WTC11 (cell line): Measurements from ENCODE around the gene VSX1. TPM values are rescaled to one million over a fixed set of nuclear protein-coding genes. Genes with fewer than 3 reads are reported as not detected.

ENCODE experiments used
- ATAC-seq: fragments of 200-7000 bp; cut with Tn5 transposase; 2 replicates; pipeline ENCODE4 v1.10.0; 2021; ENCODE audit warnings: mild to moderate bottlenecking, moderate library complexity
- CTCF ChIA-PET: fragments of 300-600 bp; sonication (Branson Sonifier 250); formaldehyde crosslinking; loops from one replicate; lab custom pipeline; 2021; ENCODE audit warnings: antibody characterized with exemption; lab: Charles Lee
- POLR2A ChIA-PET: fragments of 350-600 bp; sonication (Branson Sonifier 250); formaldehyde crosslinking; loops from one replicate; lab custom pipeline; 2021; ENCODE audit warnings: antibody characterized with exemption; lab: Charles Lee
- DNase-seq: peaks from one replicate; pipeline ENCODE4 v3.0.0; 2021; ENCODE audit warnings: low spot score
- H3K27ac Mint-ChIP-seq: 2 replicates; pipeline ENCODE4 v1.8.0; 2021; ENCODE audit warnings: mixed read lengths
- H3K27me3 Mint-ChIP-seq: 2 replicates; pipeline ENCODE4 v1.8.0; 2021; ENCODE audit warnings: low read depth, mild to moderate bottlenecking, moderate library complexity, mixed read lengths
- H3K36me3 Mint-ChIP-seq: 2 replicates; pipeline ENCODE4 v1.8.0; 2021; ENCODE audit warnings: mixed read lengths
- H3K4me1 Mint-ChIP-seq: 2 replicates; pipeline ENCODE4 v1.8.0; 2022; ENCODE audit warnings: mixed read lengths
- H3K4me3 Mint-ChIP-seq: 2 replicates; pipeline ENCODE4 v1.8.0; 2021; ENCODE audit warnings: mild to moderate bottlenecking, moderate library complexity, mixed read lengths
- H3K9me3 Mint-ChIP-seq: 2 replicates; pipeline ENCODE4 v1.8.0; 2021; ENCODE audit warnings: mixed read lengths
- AFF4 ChIP-seq: sonication (generic); formaldehyde crosslinking; IDR thresholded peaks from 2 replicates; pipeline ENCODE4 v1.8.1; 2023; ENCODE audit warnings: mild to moderate bottlenecking, missing genetic modification reagents, borderline replicate concordance
- ATF2 ChIP-seq: sonication (generic); formaldehyde crosslinking; IDR thresholded peaks from 2 replicates; pipeline ENCODE4 v1.8.1; 2022; ENCODE audit warnings: low read depth, missing genetic modification reagents, borderline replicate concordance
- CBFB ChIP-seq: sonication (generic); formaldehyde crosslinking; IDR thresholded peaks from 2 replicates; pipeline ENCODE4 v1.8.1; 2022; ENCODE audit warnings: mild to moderate bottlenecking, low read depth, missing genetic modification reagents
- EMX1 ChIP-seq: fragments of 250-450 bp; sonication (Bioruptor Pico); IDR thresholded peaks from 2 replicates; pipeline ENCODE4 v1.8.0; 2021; ENCODE audit warnings: mild to moderate bottlenecking
- FOXP1 ChIP-seq: sonication (generic); formaldehyde crosslinking; IDR thresholded peaks from 2 replicates; pipeline ENCODE4 v1.8.0; 2022; ENCODE audit warnings: missing genetic modification reagents, mild to moderate bottlenecking, moderate library complexity, borderline replicate concordance
- HMGXB4 ChIP-seq: sonication (generic); formaldehyde crosslinking; IDR thresholded peaks from 2 replicates; pipeline ENCODE4 v1.8.1; 2023; ENCODE audit warnings: mild to moderate bottlenecking, moderate library complexity, missing genetic modification reagents
- IRF2 ChIP-seq: sonication (generic); formaldehyde crosslinking; IDR thresholded peaks from 2 replicates; pipeline ENCODE4 v1.8.0; 2022; ENCODE audit warnings: low read depth, missing genetic modification reagents, borderline replicate concordance
- JAZF1 ChIP-seq: fragments of 250-450 bp; sonication (Bioruptor Pico); IDR thresholded peaks from 2 replicates; pipeline ENCODE4 v1.9.0; 2021; ENCODE audit warnings: moderate library complexity, mild to moderate bottlenecking, inconsistent platforms
- NFATC4 ChIP-seq: fragments of 250-450 bp; sonication (Bioruptor Pico); IDR thresholded peaks from 2 replicates; pipeline ENCODE4 v1.9.0; 2021; ENCODE audit warnings: mild to moderate bottlenecking
- NR1H2 ChIP-seq: sonication (generic); formaldehyde crosslinking; IDR thresholded peaks from 2 replicates; pipeline ENCODE4 v1.9.0; 2021; ENCODE audit warnings: mild to moderate bottlenecking, moderate library complexity, missing genetic modification reagents
- TCF7 ChIP-seq: sonication (generic); formaldehyde crosslinking; IDR thresholded peaks from 2 replicates; pipeline ENCODE4 v1.8.0; 2022; ENCODE audit warnings: mild to moderate bottlenecking, low read depth, missing genetic modification reagents, moderate library complexity
- TEAD1 ChIP-seq: sonication (generic); formaldehyde crosslinking; IDR thresholded peaks from 2 replicates; pipeline ENCODE4 v1.8.0; 2022; ENCODE audit warnings: mild to moderate bottlenecking, missing genetic modification reagents
- ZBTB43 ChIP-seq: sonication (generic); formaldehyde crosslinking; IDR thresholded peaks from 2 replicates; pipeline ENCODE4 v1.8.1; 2023; ENCODE audit warnings: mild to moderate bottlenecking, missing genetic modification reagents
- ZNF219 ChIP-seq: sonication (generic); formaldehyde crosslinking; IDR thresholded peaks from 2 replicates; pipeline ENCODE4 v1.8.0; 2023; ENCODE audit warnings: missing genetic modification reagents, mild to moderate bottlenecking, borderline replicate concordance
- ZNF416 ChIP-seq: fragments of 250-450 bp; sonication (Bioruptor Pico); IDR thresholded peaks from 2 replicates; pipeline ENCODE4 v1.9.0; 2021; ENCODE audit warnings: mild to moderate bottlenecking, inconsistent platforms
- total RNA-seq: library from RNA; stranded (reverse); gene quantifications from 3 replicates; pipeline ENCODE4 v1.2.3, GENCODE V29; 2021
- TF ChIP-seq, protein P1 (sequence below): fragments of 250-450 bp; sonication (Bioruptor Pico); IDR thresholded peaks from 2 replicates; pipeline ENCODE4 v1.9.0; 2021; ENCODE audit warnings: mild to moderate bottlenecking
- TF ChIP-seq, protein P2 (sequence below): sonication (generic); formaldehyde crosslinking; IDR thresholded peaks from 2 replicates; pipeline ENCODE4 v1.8.0; 2022; ENCODE audit warnings: mild to moderate bottlenecking, missing genetic modification reagents

Gene VSX1
- total RNA-seq, 1 experiment from 2014 or later = not detected

- H3K4me1 Mint-ChIP-seq = no peaks in the 10 kb centered on the region
- no peak for ATAC-seq
- H3K27ac Mint-ChIP-seq = no peak overlapping the region
- POLR2A ChIA-PET = no interaction called here
- H3K4me3 Mint-ChIP-seq = no peak overlapping the region
- DNase-seq = no peak
- no peak for TF ChIP-seq FOXP1 (CRISPR knock-in tag)
- no peak for TF ChIP-seq HMGXB4 (CRISPR knock-in tag)
- TF ChIP-seq, protein P1, sequence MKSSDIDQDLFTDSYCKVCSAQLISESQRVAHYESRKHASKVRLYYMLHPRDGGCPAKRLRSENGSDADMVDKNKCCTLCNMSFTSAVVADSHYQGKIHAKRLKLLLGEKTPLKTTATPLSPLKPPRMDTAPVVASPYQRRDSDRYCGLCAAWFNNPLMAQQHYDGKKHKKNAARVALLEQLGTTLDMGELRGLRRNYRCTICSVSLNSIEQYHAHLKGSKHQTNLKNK (CRISPR knock-in tag) = no peak
- no peak for TF ChIP-seq ZBTB43 (CRISPR knock-in tag)
- no peak for TF ChIP-seq IRF2 (CRISPR knock-in tag)
- TF ChIP-seq, protein P2, sequence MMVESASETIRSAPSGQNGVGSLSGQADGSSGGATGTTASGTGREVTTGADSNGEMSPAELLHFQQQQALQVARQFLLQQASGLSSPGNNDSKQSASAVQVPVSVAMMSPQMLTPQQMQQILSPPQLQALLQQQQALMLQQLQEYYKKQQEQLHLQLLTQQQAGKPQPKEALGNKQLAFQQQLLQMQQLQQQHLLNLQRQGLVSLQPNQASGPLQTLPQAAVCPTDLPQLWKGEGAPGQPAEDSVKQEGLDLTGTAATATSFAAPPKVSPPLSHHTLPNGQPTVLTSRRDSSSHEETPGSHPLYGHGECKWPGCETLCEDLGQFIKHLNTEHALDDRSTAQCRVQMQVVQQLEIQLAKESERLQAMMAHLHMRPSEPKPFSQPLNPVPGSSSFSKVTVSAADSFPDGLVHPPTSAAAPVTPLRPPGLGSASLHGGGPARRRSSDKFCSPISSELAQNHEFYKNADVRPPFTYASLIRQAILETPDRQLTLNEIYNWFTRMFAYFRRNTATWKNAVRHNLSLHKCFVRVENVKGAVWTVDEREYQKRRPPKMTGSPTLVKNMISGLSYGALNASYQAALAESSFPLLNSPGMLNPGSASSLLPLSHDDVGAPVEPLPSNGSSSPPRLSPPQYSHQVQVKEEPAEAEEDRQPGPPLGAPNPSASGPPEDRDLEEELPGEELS (CRISPR knock-in tag) = no peak
- 0 out of 2 replicates have a peak, but pooled peaks have one; percentile 30 for TF ChIP-seq TCF7
- no peaks in the 10 kb centered on the region for H3K9me3 Mint-ChIP-seq
- peaks cover 7% of the 10 kb centered on the region; the same call in 1 of the 2 replicates for H3K27me3 Mint-ChIP-seq
- CTCF ChIA-PET = no interaction called here
- H3K36me3 Mint-ChIP-seq = no peaks in the 10 kb centered on the region
Observed at GRCh38 chr20:25118529-25118928, 36.6 kb upstream of the VSX1 start.

DNA sequence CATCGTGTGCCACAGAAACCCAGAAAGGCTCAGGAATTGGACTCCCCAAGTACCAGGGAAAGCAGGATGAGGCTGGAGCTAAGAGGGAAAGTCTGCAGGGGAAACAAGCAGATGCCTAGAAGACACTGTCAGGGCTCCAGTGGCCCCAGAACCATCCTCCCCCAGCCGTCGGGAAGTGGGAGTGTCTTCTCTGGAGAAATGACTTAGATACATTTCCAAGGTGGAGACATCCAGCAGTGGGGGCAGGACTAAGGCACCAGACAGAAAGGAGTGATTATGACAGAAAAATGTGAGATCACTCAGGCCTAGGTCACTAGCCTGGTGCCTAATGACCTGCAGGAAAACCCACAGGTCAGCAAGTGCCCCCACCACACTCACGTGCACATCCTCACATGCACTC is 36.0 kb upstream of the VSX1 start:
- no peak for ATAC-seq
- ChIA-PET POLR2A (no interaction called here), CTCF (interaction anchor here (2.5 kb wide), 1 partner anchor 13 kb away, joined by 8 read pairs; no protein-coding TSS in a partner anchor)
- no peaks in the 10 kb centered on the region for H3K4me1 Mint-ChIP-seq
- H3K36me3 Mint-ChIP-seq = no peaks in the 10 kb centered on the region
- H3K9me3 Mint-ChIP-seq = no peaks in the 10 kb centered on the region
- TF ChIP-seq ZNF416 (CRISPR knock-in tag) (no peak), AFF4 (no peak), ATF2 (CRISPR knock-in tag) (no peak), ZNF219 (CRISPR knock-in tag) (no peak), NR1H2 (no peak), TEAD1 (CRISPR knock-in tag) (no peak), NFATC4 (CRISPR knock-in tag) (no peak), JAZF1 (CRISPR knock-in tag) (no peak), CBFB (no peak), EMX1 (CRISPR knock-in tag) (no peak), IRF2 (CRISPR knock-in tag) (no peak), HMGXB4 (CRISPR knock-in tag) (no peak)
- TF ChIP-seq, protein P2 (CRISPR knock-in tag) = no peak
- DNase-seq = no peak
- no peak overlapping the region for H3K27ac Mint-ChIP-seq
- no peak overlapping the region for H3K4me3 Mint-ChIP-seq
- H3K27me3 Mint-ChIP-seq = peaks cover 7% of the 10 kb centered on the region; the same call in 1 of the 2 replicates
